HEK293 (cell line): ENCODE data around the gene ZGPAT.

Source experiments
- CTCF ChIA-PET: fragments of 350-600 bp; formaldehyde crosslinking; extraction: SDS; loops from one replicate; lab custom pipeline; 2021; ENCODE audit warnings: antibody characterized with exemption; lab: Yijun Ruan, JAX
- POLR2A ChIA-PET: fragments of 300-600 bp; formaldehyde crosslinking; extraction: SDS; loops from one replicate; lab custom pipeline; 2020; ENCODE audit warnings: antibody characterized with exemption, inconsistent platforms; lab: Yijun Ruan, JAX
- H3K27ac ChIP-seq: fragments of 200-500 bp; sonication (Bioruptor generic); 2 replicates; pipeline ENCODE4 v1.5.1; 2014; ENCODE audit warnings: low read depth, low read length, control low read depth, inconsistent platforms; ENCODE audit errors: extremely low read depth
- H3K36me3 ChIP-seq, 2 experiments: fragments of 200-500 bp in 1 of 2; sonication (Bioruptor generic) in 1 of 2; 1 replicate in 1 of 2; 2 replicates in 1 of 2; pipeline ENCODE4 v1.5.1; 2014 to 2017; ENCODE audit warnings: inconsistent platforms in 2 of 2, low read length in 2 of 2; ENCODE audit not compliant: control insufficient read depth in 2 of 2, insufficient read depth in 1 of 2
- H3K4me1 ChIP-seq: fragments of 200-500 bp; sonication (Bioruptor generic); 2 replicates; pipeline ENCODE4 v1.5.1; 2014; ENCODE audit warnings: mild to moderate bottlenecking, low read length, inconsistent platforms; ENCODE audit not compliant: control insufficient read depth, insufficient read depth
- H3K4me3 ChIP-seq: 2 replicates; pipeline ENCODE4 v1.5.1; 2011; ENCODE audit warnings: low read depth, mild to moderate bottlenecking, control low read depth, low read length, moderate library complexity
- H3K9me3 ChIP-seq: fragments of 200-500 bp; sonication (Bioruptor generic); 2 replicates; pipeline ENCODE4 v1.5.1; 2014; ENCODE audit warnings: low read depth, low read length, inconsistent platforms; ENCODE audit not compliant: control insufficient read depth, insufficient read depth
- BCL11A ChIP-seq: fragments of 450-650 bp; formaldehyde crosslinking; IDR thresholded peaks from 2 replicates; pipeline ENCODE4 v1.5.1; 2016; ENCODE audit warnings: low read depth, missing biosample characterization, missing genetic modification characterization
- HOXA7 ChIP-seq: sonication (generic); formaldehyde crosslinking; IDR thresholded peaks from 2 replicates; pipeline ENCODE4 v1.8.1; 2022; ENCODE audit warnings: missing genetic modification reagents, borderline replicate concordance
- KLF1 ChIP-seq: fragments of 450-650 bp; formaldehyde crosslinking; IDR thresholded peaks from 2 replicates; pipeline ENCODE4 v1.5.1; 2016; ENCODE audit warnings: missing biosample characterization, missing genetic modification characterization
- KLF9 ChIP-seq: fragments of 450-650 bp; formaldehyde crosslinking; IDR thresholded peaks from 2 replicates; pipeline ENCODE4 v1.5.1; 2016; ENCODE audit warnings: missing biosample characterization, missing genetic modification characterization, low read depth
- MYNN ChIP-seq: fragments of 450-650 bp; formaldehyde crosslinking; IDR thresholded peaks from 2 replicates; pipeline ENCODE4 v1.5.1; 2016; ENCODE audit warnings: missing biosample characterization, missing genetic modification characterization, borderline replicate concordance
- SP7 ChIP-seq: fragments of 450-650 bp; formaldehyde crosslinking; IDR thresholded peaks from 2 replicates; pipeline ENCODE4 v1.5.1; 2016; ENCODE audit warnings: missing biosample characterization, missing genetic modification characterization
- ZNF114 ChIP-seq: fragments of 450-650 bp; formaldehyde crosslinking; IDR thresholded peaks from 2 replicates; pipeline ENCODE4 v1.5.0; 2017; ENCODE audit warnings: missing biosample characterization, missing genetic modification characterization
- ZNF302 ChIP-seq: fragments of 450-650 bp; formaldehyde crosslinking; IDR thresholded peaks from 2 replicates; pipeline ENCODE4 v1.5.1; 2016; ENCODE audit warnings: missing biosample characterization, missing genetic modification characterization, low read depth
- ZNF354C ChIP-seq: fragments of 450-650 bp; formaldehyde crosslinking; IDR thresholded peaks from 2 replicates; pipeline ENCODE4 v1.5.1; 2016; ENCODE audit warnings: missing biosample characterization, missing genetic modification characterization, low read depth, borderline replicate concordance
- ZNF473 ChIP-seq: fragments of 450-650 bp; formaldehyde crosslinking; IDR thresholded peaks from 2 replicates; pipeline ENCODE4 v1.5.1; 2017; ENCODE audit warnings: missing biosample characterization, missing genetic modification characterization
- ZNF654 ChIP-seq: fragments of 450-650 bp; formaldehyde crosslinking; IDR thresholded peaks from 2 replicates; pipeline ENCODE4 v1.5.1; 2016; ENCODE audit warnings: low read depth, missing biosample characterization, missing genetic modification characterization
- ZNF664 ChIP-seq: fragments of 450-650 bp; formaldehyde crosslinking; IDR thresholded peaks from 2 replicates; pipeline ENCODE4 v1.5.1; 2016; ENCODE audit warnings: missing biosample characterization, missing genetic modification characterization
- ZNF670 ChIP-seq: fragments of 450-650 bp; formaldehyde crosslinking; IDR thresholded peaks from 2 replicates; pipeline ENCODE4 v1.5.1; 2016; ENCODE audit warnings: missing biosample characterization, missing genetic modification characterization, low read depth
- ZNF776 ChIP-seq: fragments of 450-650 bp; formaldehyde crosslinking; IDR thresholded peaks from 2 replicates; pipeline ENCODE4 v1.5.0; 2017; ENCODE audit warnings: missing biosample characterization, missing genetic modification characterization, borderline replicate concordance
- TF ChIP-seq, protein P1 (sequence below): fragments of 450-650 bp; IDR thresholded peaks from 2 replicates; pipeline ENCODE4 v1.5.1; 2018; ENCODE audit warnings: missing biosample characterization, mild to moderate bottlenecking, missing genetic modification characterization
- TF ChIP-seq, protein P2 (sequence below): fragments of 450-650 bp; formaldehyde crosslinking; IDR thresholded peaks from 2 replicates; pipeline ENCODE4 v1.5.1; 2016; ENCODE audit warnings: missing biosample characterization, missing genetic modification characterization
- TF ChIP-seq, protein P3 (sequence below): fragments of 450-650 bp; formaldehyde crosslinking; IDR thresholded peaks from 2 replicates; pipeline ENCODE4 v1.5.1; 2016; ENCODE audit warnings: missing biosample characterization, missing genetic modification characterization
- TF ChIP-seq, protein P4 (sequence below): fragments of 450-650 bp; formaldehyde crosslinking; IDR thresholded peaks from 2 replicates; pipeline ENCODE4; 2016; ENCODE audit warnings: missing biosample characterization, missing genetic modification characterization

ZGPAT gene

DNA sequence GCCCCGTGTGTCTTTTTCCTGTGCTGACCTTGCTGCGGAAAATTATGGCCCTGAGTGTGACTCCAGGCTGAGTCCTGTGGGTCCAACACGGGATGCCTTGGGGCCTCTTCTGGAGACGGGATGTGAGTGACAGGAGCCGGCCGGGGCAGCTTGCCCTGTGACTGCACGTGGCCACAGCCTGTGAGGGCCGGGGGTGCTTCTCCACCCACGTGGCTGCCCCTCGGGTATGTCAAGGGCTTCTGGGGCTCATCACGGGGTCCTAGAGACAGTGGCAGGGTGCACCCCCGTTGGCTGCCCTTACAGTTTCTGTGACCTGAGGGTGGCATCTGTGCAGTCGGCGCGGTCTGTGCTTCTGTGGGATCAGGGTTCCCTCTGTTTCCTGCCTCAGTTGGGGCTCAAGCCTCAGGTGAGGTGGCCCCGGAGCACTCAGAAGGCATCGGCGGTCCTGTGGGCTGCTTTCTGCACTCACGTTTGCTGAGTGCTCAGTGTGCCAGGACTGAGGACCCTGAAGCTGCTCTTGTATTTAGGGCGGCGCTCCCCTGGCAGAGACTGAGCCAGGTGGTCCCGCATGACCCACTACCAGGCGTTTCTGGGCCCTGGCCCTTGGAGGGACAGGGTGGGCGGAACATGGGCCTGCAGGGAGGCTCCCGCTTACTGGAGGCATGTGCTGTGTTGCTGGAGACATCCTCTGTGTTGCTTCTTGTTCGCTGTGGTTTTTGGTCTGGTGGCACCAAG, 44.3 kb upstream of the ZGPAT start:
- ChIA-PET POLR2A (interaction anchor here (1.8 kb wide), 1 partner anchor 10 kb away, joined by 5 read pairs; the partner anchor contains the start of gene STMN3), CTCF (no interaction called here)
- no peaks in the 10 kb centered on the region for H3K4me1 ChIP-seq
- no peak overlapping the region for H3K4me3 ChIP-seq
- H3K36me3 ChIP-seq: peaks cover 0 to 79% of the 10 kb centered on the region in 2 experiments; a peak in 2 of 3 replicates
- no peaks in the 10 kb centered on the region for H3K9me3 ChIP-seq
- H3K27ac ChIP-seq: no peak overlapping the region
- TF ChIP-seq KLF1 (tag by site-specific recombination) (no peak), KLF9 (tag by site-specific recombination) (no peak), ZNF776 (no peak), ZNF670 (tag by site-specific recombination) (no peak), ZNF473 (tag by site-specific recombination) (no peak), BCL11A (tag by site-specific recombination) (no peak), HOXA7 (CRISPR knock-in tag) (no peak), ZNF654 (tag by site-specific recombination) (no peak), ZNF664 (tag by site-specific recombination) (no peak), ZNF302 (tag by site-specific recombination) (no peak), SP7 (tag by site-specific recombination) (no peak), MYNN (tag by site-specific recombination) (no peak), ZNF354C (tag by site-specific recombination) (no peak), ZNF114 (no peak)
- TF ChIP-seq, protein P1, sequence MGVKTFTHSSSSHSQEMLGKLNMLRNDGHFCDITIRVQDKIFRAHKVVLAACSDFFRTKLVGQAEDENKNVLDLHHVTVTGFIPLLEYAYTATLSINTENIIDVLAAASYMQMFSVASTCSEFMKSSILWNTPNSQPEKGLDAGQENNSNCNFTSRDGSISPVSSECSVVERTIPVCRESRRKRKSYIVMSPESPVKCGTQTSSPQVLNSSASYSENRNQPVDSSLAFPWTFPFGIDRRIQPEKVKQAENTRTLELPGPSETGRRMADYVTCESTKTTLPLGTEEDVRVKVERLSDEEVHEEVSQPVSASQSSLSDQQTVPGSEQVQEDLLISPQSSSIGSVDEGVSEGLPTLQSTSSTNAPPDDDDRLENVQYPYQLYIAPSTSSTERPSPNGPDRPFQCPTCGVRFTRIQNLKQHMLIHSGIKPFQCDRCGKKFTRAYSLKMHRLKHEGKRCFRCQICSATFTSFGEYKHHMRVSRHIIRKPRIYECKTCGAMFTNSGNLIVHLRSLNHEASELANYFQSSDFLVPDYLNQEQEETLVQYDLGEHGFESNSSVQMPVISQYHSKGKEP (tag by site-specific recombination): no peak
- TF ChIP-seq, protein P2, sequence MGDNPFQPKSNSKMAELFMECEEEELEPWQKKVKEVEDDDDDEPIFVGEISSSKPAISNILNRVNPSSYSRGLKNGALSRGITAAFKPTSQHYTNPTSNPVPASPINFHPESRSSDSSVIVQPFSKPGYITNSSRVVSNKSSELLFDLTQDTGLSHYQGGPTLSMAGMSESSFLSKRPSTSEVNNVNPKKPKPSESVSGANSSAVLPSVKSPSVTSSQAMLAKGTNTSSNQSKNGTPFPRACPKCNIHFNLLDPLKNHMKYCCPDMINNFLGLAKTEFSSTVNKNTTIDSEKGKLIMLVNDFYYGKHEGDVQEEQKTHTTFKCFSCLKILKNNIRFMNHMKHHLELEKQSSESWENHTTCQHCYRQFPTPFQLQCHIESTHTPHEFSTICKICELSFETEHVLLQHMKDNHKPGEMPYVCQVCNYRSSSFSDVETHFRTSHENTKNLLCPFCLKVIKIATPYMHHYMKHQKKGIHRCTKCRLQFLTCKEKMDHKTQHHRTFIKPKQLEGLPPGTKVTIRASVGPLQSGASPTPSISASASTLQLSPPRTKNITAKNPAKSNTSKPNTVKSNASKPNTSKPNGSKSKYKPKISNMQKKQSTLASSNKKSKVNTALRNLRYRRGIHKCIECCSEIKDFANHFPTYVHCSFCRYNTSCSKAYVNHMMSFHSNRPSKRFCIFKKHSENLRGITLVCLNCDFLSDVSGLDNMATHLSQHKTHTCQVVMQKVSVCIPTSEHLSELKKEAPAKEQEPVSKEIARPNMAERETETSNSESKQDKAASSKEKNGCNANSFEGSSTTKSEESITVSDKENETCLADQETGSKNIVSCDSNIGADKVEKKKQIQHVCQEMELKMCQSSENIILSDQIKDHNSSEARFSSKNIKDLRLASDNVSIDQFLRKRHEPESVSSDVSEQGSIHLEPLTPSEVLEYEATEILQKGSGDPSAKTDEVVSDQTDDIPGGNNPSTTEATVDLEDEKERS: no peak
- TF ChIP-seq, protein P3, sequence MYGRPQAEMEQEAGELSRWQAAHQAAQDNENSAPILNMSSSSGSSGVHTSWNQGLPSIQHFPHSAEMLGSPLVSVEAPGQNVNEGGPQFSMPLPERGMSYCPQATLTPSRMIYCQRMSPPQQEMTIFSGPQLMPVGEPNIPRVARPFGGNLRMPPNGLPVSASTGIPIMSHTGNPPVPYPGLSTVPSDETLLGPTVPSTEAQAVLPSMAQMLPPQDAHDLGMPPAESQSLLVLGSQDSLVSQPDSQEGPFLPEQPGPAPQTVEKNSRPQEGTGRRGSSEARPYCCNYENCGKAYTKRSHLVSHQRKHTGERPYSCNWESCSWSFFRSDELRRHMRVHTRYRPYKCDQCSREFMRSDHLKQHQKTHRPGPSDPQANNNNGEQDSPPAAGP: no peak
- TF ChIP-seq, protein P4, sequence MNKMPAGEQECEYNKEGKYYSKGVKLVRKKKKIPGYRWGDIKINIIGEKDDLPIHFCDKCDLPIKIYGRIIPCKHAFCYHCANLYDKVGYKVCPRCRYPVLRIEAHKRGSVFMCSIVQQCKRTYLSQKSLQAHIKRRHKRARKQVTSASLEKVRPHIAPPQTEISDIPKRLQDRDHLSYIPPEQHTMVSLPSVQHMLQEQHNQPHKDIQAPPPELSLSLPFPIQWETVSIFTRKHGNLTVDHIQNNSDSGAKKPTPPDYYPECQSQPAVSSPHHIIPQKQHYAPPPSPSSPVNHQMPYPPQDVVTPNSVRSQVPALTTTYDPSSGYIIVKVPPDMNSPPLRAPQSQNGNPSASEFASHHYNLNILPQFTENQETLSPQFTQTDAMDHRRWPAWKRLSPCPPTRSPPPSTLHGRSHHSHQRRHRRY: no peak
- TF ChIP-seq, all 188 proteins: peak for 0
